Mammary epithelial cell (primary cell): Measurements from ENCODE around the gene RCAN1.

Experiments
- CTCF ChIP-seq, 2 donors: IDR thresholded peaks in 1 of 2; conservative IDR thresholded peaks in 1 of 2; 2 replicates each; pipeline ENCODE4 v1.5.1; 2011 to 2012; ENCODE audit warnings: inconsistent platforms in 2 of 2, low read length in 2 of 2, mild to moderate bottlenecking in 2 of 2, control low read depth in 1 of 2, low read depth in 1 of 2; ENCODE audit not compliant: insufficient read depth in 1 of 2; ENCODE audit errors: extremely low read depth in 1 of 2
- EZH2 ChIP-seq: IDR thresholded peaks from 2 replicates; pipeline ENCODE4 v1.6.1; 2012; ENCODE audit warnings: low read length, inconsistent platforms, borderline replicate concordance

GRCh38 chr21:34651642-34652041, 36.7 kb upstream of the RCAN1 start:
- TF ChIP-seq CTCF (conservative IDR thresholded peaks at IDR 0.05 in 1 of 2, IDR thresholded peaks at IDR 0.05 in 1 of 2; ENCODE audit: extremely low read depth in 1 of 2, insufficient read depth in 1 of 2, low read depth in 1 of 2, low read length in 2 of 2) (no peak), EZH2 (no peak)
